HTERT RPE-1 (cell line): ENCODE data around the gene TIMM50.

Experiments
- in situ Hi-C: fragments of 300-500 bp; cut with MboI; formaldehyde crosslinking; loops from 4 replicates; pipeline ENCODE4 v1.14.3; 2020; ENCODE audit warnings: low sequenced_read_pairs

TIMM50 gene

DNA sequence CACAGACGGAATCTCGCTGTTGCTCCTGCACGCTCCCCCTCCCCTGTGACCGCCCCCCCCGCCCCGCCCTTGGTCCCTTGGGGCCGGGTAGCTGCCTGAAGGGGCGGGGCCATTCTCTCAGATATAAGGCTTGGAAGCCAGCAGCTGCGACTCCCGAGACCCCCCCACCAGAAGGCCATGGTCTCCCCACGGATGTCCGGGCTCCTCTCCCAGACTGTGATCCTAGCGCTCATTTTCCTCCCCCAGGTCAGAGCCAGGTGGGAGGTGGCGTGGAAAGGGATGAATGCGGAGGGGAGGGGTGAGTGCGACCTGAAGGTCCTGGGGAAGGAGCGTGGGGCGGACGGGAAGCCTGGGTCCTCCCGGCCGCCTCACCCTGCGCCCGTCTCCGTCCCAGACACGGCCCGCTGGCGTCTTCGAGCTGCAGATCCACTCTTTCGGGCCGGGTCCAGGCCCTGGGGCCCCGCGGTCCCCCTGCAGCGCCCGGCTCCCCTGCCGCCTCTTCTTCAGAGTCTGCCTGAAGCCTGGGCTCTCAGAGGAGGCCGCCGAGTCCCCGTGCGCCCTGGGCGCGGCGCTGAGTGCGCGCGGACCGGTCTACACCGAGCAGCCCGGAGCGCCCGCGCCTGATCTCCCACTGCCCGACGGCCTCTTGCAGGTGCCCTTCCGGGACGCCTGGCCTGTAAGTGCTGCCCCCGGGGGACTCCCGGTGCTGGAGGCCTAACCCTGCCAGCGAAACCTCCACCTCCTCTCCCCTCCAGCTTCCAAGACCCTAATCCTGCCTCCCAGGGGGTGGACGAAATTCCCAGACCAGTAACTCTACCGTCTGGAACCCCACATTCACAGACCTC lies 18.4 kb downstream of the TIMM50 start, which contains the start of gene DLL3:
Gene DLL3, plus strand, starts transcription at position 150 of the 845 bp plus-strand sequence. Its CDS starts 28 bp downstream, at position 178.
- in situ Hi-C loops = no loop called here

DNA sequence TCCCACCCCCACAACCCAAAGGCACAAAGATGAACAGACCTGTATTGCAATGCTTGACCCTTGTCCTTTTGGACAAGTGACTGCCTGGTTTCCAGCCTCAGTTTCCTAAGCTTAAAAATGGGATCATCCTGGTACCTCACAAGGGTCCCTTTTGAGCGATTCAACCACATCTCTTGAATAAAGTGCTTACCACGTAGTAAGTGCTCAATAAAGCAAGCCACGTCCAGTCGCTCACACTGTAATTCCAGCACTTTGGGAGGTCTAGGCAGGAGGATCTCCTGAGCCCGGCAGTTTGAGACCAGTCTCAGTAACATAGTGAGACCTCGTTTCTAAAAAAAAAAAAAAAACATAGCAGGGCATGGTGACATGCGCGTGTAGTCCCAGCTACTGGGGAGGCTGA lies 19.3 kb downstream of the TIMM50 start:
- in situ Hi-C loops = no loop called here

DNA sequence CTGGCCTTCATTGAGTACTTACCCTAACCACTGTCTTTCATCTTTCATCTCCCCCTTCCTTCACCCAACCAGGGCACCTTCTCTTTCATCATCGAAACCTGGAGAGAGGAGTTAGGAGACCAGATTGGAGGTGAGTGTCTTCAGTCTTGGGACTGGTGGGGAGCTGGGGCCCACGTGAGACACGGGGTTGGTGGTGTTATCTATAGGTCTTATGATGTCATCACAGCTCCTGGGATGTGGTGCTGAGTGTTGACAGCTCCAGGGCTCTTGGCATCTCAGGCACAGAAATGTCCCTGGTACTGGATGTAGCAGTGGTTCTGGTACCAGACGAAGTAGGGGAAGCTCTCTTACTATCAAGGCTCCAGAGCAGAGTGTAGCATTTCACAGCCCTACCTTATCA lies 19.9 kb downstream of the TIMM50 start:
- in situ Hi-C loops = no loop called here

DNA sequence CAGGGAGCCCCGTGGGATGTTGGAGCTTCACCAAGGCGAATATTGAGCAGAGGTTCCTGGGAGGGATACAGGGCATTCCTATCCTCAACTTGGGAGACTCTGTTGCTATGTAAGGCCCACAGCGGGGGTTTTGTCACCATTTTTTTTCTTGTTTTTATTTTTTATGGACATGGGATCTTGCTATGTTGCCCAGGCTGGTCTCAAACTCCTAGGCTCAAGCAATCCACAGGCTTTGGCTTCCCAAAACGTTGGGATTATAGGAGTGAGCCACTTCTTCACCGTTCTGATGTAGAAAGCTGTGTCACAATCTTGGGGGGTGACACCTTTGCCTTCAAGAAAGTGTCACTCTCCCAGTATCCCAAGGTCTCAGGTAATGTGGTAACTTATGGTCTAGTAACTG lies 20.7 kb downstream of the TIMM50 start:
- in situ Hi-C loops = no loop called here

DNA sequence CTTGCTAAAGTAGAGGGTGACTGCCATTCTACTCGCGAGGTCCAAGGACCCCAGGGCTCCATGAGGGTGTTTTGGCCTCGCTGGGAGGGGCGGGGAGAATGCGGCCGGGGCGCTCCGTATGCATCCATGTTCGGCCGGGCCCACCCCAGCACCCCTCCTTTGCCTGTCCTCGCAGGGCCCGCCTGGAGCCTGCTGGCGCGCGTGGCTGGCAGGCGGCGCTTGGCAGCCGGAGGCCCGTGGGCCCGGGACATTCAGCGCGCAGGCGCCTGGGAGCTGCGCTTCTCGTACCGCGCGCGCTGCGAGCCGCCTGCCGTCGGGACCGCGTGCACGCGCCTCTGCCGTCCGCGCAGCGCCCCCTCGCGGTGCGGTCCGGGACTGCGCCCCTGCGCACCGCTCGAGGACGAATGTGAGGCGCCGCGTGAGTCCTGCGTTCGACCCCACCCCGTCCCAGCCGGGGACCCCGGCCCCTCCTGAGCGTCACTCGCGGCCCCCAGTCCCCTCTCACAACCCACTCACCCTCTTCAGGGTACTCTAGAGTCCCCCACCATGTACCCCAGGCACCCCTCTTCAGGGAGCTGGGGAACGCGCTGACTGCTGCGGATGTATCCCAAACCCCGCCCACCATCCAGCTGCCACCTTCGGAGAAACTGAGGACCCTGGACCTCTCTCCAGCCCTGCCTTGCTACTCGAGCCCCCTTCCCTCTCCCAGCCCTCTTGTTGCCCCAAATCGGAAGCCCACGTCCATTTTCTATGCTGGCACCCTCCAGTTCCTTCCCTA lies 22.2 kb downstream of the TIMM50 start:
- in situ Hi-C loops = no loop called here

DNA sequence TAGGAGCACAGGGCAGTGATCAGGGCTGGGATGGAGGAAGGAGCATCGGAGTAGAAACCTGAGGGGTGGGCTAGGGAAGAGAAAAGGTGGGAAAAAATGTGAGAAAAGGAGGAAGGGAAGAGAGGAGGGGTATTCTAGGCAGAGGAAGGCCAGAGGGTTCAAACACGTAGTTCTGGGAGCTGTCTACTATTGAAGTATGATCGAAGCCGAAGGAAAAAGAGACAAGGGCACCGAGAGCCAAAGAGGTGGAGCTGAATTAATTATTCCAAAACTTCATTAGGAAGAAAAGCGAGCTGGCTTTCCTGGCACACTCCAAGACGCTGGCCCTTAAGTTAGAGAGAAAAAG lies 25.9 kb downstream of the TIMM50 start:
- in situ Hi-C loops = no loop called here

DNA sequence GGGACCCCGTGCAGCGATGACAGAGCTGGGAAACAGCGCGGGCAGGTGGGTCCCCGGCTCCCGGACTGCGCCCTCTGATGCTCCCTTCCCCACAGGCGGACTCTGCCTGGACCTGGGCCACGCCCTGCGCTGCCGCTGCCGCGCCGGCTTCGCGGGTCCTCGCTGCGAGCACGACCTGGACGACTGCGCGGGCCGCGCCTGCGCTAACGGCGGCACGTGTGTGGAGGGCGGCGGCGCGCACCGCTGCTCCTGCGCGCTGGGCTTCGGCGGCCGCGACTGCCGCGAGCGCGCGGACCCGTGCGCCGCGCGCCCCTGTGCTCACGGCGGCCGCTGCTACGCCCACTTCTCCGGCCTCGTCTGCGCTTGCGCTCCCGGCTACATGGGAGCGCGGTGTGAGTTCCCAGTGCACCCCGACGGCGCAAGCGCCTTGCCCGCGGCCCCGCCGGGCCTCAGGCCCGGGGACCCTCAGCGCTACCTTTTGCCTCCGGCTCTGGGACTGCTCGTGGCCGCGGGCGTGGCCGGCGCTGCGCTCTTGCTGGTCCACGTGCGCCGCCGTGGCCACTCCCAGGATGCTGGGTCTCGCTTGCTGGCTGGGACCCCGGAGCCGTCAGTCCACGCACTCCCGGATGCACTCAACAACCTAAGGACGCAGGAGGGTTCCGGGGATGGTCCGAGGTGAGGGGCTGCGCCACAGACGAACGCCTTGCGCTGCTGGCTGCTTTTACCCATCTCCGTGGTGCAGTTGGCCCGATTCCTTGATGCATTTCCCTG lies 26.5 kb downstream of the TIMM50 start:
- in situ Hi-C loops = no loop called here

DNA sequence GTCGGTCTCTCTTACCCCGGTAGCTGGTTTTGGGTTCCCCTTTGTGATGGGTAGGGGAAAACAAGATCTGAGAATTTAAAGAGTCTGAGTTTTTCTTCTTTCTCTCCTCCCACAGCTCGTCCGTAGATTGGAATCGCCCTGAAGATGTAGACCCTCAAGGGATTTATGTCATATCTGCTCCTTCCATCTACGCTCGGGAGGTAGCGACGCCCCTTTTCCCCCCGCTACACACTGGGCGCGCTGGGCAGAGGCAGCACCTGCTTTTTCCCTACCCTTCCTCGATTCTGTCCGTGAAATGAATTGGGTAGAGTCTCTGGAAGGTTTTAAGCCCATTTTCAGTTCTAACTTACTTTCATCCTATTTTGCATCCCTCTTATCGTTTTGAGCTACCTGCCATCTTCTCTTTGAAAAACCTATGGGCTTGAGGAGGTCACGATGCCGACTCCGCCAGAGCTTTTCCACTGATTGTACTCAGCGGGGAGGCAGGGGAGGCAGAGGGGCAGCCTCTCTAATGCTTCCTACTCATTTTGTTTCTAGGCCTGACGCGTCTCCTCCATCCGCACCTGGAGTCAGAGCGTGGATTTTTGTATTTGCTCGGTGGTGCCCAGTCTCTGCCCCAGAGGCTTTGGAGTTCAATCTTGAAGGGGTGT lies 27.2 kb downstream of the TIMM50 start:
- in situ Hi-C loops = no loop called here

DNA sequence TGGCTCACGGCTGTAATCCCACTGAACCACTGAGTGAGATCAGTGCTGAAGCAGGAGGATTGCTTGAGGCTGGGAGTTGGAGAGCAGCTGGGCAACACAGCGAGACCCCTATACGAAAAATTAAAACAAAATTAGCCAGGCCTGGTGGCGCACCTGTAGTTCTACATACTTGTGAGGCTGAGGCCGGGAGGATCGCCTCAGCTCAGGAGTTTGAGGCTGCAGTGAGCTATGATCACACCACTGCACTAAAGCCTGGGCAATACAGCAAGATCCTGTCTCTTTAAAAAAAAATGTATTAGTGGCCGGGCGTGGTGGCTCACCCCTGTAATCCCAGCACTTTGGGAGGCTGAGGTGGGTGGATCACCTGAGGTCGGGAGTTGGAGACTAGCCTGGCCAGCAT lies 28.0 kb downstream of the TIMM50 start:
- in situ Hi-C loops = no loop called here

DNA sequence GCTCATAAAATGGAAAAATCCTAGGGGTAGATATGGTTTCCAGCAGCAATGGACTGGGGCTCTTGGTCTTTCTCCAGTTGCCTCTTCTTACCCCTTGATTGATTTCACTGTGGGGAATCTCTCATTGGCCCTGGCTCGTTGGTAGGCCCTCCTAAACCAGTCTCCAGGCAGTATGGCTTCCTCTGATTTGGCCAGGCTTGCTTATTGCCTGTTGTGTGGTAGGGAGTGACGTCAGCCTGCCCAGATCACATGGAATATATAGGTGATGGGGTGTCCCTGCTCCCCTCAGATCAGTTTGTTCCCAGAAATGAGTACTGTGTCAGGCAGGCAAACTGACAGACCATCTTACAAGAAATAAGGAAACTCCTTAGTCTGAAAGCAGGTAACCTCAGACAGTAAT lies 28.6 kb downstream of the TIMM50 start:
- in situ Hi-C loops = no loop called here

DNA sequence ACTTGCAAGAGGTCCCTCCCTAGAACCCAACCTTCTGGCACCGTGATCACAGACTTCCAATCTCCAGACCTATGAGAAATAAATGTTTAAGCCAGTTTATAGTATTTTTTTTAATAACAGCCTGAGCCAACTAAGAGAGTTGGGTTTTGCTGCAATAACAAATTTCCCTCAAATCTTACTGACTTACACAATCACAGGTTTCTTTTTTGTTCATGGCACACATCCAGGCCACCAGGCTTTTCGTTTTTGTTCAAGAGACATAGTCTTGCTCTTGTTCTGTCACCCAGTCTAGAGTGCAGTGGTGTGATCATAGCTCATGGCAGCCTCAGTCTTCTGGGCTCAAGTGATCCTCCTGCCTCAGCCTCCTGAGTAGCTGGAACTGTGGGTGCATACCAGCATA lies 32.4 kb downstream of the TIMM50 start:
- in situ Hi-C loops = no loop called here

DNA sequence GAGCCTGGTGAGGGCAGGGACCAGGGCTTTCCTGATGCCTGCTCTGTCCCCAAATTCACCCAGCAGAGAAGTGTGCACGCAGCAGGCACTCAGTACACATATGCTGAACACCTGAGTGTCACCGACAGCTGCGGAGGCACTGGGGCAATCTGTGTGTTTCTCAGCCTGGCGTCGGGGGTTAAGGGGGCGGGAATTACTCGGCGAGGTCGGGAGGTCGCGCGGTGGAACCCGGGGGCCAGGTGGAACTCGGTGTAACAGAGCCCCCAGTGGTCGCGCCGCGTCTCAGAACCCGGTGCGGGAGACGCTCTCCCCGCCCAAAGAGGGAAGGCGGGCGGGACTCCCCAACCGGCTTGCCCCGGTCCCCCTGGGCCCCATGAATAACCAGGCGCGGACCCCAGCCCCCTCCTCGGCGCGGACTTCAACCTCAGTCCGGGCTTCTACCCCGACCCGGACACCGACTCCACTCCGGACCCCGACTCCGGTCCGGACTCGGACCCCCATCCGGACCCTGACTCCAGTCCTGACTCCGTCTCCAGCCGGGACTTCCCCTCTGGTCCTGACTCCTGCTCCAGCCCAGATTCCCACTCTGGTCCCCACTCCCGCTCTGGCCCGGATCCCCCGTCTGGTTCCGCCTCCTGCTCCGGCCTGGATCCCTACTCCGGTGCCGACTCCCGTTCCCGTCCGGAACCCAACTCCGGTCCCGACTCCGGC lies 34.4 kb downstream of the TIMM50 start, which contains the start of gene SELENOV:
Gene SELENOV, plus strand, starts transcription at position 300 of the 711 bp plus-strand sequence. Its CDS starts 74 bp downstream, at position 374.
- in situ Hi-C loops = no loop called here

DNA sequence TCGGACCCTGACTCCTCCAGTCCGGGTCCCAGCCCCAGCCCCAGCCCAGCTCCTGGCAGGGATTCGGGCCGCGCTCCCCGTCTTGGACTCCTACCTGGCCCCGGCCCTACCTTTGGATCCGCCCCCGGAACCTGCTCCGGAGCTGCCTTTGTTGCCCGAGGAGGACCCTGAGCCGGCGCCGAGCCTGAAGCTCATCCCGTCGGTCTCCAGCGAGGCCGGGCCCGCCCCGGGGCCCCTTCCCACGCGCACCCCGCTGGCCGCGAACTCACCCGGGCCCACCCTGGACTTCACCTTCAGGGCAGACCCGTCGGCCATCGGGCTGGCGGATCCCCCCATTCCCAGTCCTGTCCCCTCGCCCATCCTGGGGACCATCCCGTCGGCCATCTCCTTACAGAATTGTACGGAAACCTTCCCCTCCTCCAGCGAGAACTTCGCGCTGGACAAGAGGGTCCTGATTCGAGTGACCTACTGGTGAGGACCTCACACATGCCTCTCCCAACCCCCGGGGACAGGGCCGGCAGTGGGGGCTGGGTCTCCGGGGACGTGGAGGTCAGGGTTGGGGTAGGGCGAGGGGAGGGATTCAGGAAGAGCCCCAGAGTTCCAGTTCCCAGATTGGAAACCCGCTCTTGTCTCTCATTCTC lies 35.0 kb downstream of the TIMM50 start:
- in situ Hi-C loops = no loop called here

DNA sequence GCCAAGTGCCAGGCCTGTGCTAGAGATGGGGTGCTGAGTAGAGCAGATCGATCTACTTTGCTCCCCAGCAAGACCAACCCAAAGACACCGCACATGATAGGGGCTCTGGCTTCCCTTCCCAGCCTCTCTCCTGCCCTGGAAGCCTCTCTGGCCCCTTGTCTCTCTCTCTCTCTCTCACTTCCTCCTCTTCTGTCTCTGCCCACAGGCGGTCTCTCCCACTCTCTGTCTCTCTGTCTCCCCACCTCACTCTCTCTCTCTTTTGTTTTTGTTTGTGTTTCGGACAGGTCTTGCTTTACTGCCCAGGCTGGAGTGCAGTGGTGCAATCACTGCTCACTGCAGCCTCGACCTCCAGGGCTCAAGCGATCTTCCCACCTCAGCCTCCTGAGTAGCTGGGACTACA lies 35.6 kb downstream of the TIMM50 start:
- in situ Hi-C loops = no loop called here

DNA sequence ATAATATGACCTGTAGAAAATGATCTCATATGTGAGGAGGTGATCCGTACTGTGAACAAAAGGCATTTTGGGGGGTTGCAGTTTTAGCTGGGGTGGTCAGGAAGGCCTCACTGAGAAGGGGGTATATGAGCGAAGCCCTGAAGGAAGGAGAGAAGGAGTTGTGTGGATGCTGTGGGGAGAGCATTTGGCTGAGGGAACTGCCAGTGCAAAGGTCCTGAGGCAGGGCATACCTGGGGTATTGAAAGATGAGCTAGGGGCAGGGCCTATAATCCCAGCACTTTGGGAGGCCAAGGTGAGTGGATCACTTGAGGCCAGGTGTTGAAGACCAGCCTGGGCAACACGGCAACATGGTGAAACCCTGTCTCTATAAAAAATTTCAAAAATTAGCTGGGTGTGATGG lies 36.8 kb downstream of the TIMM50 start:
- in situ Hi-C loops = no loop called here

DNA sequence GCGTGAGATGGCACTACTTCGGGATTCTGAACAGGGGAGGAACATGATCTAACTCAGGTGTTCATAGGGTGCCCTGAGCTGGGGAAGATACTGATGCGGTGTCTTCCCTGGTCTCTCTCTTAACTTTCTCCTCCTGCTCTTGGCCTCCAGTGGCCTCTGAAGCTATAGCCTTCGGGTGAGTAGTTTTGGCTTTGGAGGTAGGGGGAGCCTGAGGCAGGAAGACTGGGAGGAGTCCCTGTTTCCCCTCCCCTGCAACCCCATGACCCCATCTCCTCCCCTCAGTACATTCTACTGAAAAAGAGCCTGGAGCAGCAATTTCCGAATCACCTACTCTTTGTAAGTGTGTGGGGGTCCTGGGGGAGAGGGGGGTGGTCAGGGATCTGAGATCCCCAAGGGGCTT lies 37.8 kb downstream of the TIMM50 start:
- in situ Hi-C loops = no loop called here

DNA sequence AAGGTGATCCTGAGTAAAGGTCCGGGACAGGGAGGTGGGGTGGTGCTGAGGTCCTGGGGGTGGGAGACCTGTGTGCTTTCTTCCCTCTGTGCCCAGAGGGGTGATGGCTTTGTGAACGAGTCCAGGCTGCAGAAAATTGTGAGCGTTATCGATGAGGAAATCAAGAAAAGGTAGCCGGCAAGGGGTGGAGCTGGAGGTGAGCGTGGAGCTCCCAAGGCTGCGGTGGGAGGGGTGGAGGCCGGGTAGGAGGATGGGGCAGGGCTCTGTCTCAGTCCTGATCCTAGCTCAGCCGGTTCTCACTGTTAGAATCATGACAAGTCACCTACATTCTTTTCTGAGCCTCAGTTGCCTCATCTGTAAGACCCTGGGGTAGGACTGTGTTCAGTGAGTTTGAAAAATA lies 38.3 kb downstream of the TIMM50 start:
- in situ Hi-C loops = no loop called here

DNA sequence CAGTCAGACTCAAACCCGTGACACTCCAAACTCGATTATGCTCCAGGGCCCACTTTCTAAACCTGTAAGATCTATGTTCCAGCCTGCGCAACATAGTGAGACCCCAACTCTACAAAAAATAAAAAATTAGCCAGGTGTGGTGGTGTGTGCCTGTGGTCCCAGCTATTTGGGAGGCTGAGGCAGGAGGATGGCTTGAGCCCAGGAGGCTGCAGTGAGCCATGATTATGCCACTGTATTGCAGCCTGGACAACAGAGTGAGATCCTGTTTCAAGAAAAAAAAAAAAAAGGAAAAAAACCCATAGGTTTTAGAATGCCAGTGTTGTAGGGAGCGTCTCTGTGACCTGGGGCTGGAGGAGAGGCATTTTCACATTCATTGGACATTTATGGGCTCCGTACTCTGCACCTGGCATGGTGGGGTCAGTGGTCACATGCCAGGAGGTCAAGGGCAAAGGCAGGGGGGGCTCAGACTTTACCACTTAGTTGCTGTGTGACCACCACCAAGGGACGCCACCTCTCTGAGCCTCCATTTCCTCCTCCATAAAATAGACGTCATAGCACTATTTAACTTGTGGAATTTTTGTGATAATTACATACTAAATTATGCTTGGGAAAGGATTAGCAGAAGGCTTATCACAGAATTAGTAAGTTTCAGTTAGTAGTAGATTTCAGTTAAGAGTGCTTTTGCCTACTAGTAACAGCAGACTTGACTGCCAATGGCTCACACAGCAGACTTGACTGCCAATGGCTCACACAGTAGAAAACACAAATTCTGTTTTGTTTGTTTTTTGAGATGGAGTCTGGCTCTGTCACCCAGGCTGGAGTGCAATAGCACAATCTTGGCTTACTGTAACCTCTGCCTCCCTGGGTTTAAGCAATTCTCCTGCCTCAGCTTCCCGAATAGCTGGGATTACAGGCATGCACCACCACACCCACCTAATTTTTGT lies 40.2 kb downstream of the TIMM50 start:
- in situ Hi-C loops = no loop called here

DNA sequence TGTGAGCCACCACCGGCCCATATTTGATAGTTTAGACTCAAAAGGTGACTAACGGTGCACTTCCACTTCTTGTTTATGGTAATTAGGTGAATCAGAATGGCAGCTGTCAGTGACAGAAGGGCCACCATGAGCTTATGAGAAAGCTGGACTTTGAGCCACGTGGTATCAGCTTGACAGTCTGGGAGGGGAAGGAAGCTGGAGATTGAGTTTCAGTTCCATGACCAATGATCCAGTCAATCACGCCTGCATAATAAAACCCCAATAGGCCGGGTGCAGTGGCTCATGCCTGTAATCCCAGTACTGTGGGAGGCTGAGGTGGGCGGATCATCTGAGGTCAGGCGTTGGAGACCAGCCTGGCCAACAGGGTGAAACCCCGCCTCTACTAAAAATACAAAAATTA lies 43.9 kb downstream of the TIMM50 start:
- in situ Hi-C loops = no loop called here
